ENCODE data around the gene SRGAP3.

The SRGAP3 gene

GRCh38 chr3:9161811-9162210 is 87.6 kb downstream of the SRGAP3 start:
- 83% methylated on average over 1 of the region's 1 CpG; no CpG with 5 or more reads in 1 of the 2 experiments for WGBS, 2 experiments (ENCODE audit: insufficient coverage in 2 of 2)
- H3K36me3 ChIP-seq (ENCODE audit: control insufficient read depth, insufficient read depth, low read length) = no peaks in the 10 kb centered on the region
- no peak overlapping the region for H3K27ac ChIP-seq (ENCODE audit: low read depth, low read length, severe bottlenecking)
- H3K4me1 ChIP-seq (ENCODE audit: control insufficient read depth, insufficient read depth, low read length, poor library complexity, severe bottlenecking) = no peaks in the 10 kb centered on the region
- H3K9me3 ChIP-seq (ENCODE audit: control insufficient read depth, low read length) = no peaks in the 10 kb centered on the region
- no peak overlapping the region for H3K4me3 ChIP-seq (ENCODE audit: extremely low read depth, insufficient read depth, low read length, poor library complexity, severe bottlenecking)

DNA sequence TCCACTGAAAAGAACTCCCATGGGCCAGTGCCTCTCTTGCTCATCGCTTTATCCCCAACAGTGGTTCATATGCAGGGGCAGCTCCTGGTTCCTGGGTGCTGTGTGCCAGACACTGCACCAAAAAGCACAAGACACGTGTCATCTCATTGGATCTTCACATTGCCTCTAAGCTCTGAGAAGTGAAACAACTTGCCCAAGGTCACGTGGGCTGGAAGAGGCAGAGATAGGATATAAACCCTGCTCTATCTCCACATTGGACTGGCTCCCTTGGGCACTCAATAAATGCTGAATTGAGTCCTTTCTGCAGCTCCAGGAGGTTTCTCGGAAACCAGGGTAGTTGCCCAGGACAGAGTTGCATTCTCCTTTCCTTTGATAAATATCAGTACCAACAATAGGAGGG is 88.1 kb downstream of the SRGAP3 start:
- Histone ChIP-seq H3K4me3 (ENCODE audit: extremely low read depth, insufficient read depth, low read length, poor library complexity, severe bottlenecking) (no peak overlapping the region), H3K27ac (ENCODE audit: low read depth, low read length, severe bottlenecking) (no peak overlapping the region), H3K4me1 (ENCODE audit: control insufficient read depth, insufficient read depth, low read length, poor library complexity, severe bottlenecking) (no peaks in the 10 kb centered on the region), H3K9me3 (ENCODE audit: control insufficient read depth, low read length) (no peaks in the 10 kb centered on the region), H3K36me3 (ENCODE audit: control insufficient read depth, insufficient read depth, low read length) (no peaks in the 10 kb centered on the region)
- 89 to 100% methylated on average over 3 of the region's 4 CpGs for WGBS, 2 experiments (ENCODE audit: insufficient coverage in 2 of 2)

DNA sequence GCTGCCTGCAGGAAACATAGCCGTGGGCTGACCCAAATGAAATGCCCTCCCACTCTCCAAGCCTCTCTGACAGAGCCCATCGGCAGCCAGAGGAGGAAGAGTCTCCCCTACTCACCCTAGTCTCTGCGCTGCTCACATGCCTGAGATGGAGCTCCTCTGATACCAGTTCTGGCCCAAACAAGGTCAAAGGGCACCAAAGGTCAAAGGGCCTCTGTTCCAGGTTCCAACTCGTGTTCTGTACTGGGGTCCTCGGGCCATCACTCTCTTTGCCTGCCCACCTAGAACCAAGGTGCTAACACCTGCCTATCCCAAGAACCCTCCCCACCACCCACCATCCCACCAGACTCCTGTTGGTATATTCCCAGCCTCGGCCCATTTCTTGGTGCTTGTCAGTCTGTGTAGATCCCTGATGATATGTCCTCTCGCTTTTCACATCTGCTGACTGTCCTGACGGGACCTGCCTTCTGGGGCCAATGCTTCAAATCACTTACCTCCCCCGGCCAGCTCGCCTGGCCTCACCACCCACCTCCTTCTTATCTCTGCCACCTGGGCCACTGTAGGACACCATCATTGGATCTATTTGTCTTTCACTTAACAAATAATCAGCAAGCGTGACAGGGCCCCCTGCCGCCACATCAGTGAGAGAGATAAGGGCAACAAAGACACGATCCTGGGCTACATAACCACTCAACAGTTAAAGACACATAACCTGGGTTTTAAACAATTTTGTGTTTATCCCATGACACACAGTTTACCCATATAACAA is 90.4 kb downstream of the SRGAP3 start:
- Histone ChIP-seq H3K36me3 (ENCODE audit: control insufficient read depth, insufficient read depth, low read length) (no peaks in the 10 kb centered on the region), H3K4me1 (ENCODE audit: control insufficient read depth, insufficient read depth, low read length, poor library complexity, severe bottlenecking) (no peaks in the 10 kb centered on the region), H3K4me3 (ENCODE audit: extremely low read depth, insufficient read depth, low read length, poor library complexity, severe bottlenecking) (no peak overlapping the region), H3K9me3 (ENCODE audit: control insufficient read depth, low read length) (no peaks in the 10 kb centered on the region), H3K27ac (ENCODE audit: low read depth, low read length, severe bottlenecking) (no peak overlapping the region)
- WGBS, 2 experiments (ENCODE audit: insufficient coverage in 2 of 2) = 62 to 84% methylated on average over 12 of the region's 13 CpGs

GRCh38 chr3:9157651-9158362 is 91.6 kb downstream of the SRGAP3 start:
- Histone ChIP-seq H3K27ac (ENCODE audit: low read depth, low read length, severe bottlenecking) (no peak overlapping the region), H3K4me3 (ENCODE audit: extremely low read depth, insufficient read depth, low read length, poor library complexity, severe bottlenecking) (no peak overlapping the region), H3K9me3 (ENCODE audit: control insufficient read depth, low read length) (no peaks in the 10 kb centered on the region), H3K36me3 (ENCODE audit: control insufficient read depth, insufficient read depth, low read length) (no peaks in the 10 kb centered on the region), H3K4me1 (ENCODE audit: control insufficient read depth, insufficient read depth, low read length, poor library complexity, severe bottlenecking) (no peaks in the 10 kb centered on the region)
- 74 to 86% methylated on average over 4 to 5 of the region's 5 CpGs for WGBS, 2 experiments (ENCODE audit: insufficient coverage in 2 of 2)

GRCh38 chr3:9156604-9157003 is 92.8 kb downstream of the SRGAP3 start:
- Histone ChIP-seq H3K27ac (ENCODE audit: low read depth, low read length, severe bottlenecking) (no peak overlapping the region), H3K36me3 (ENCODE audit: control insufficient read depth, insufficient read depth, low read length) (no peaks in the 10 kb centered on the region), H3K4me3 (ENCODE audit: extremely low read depth, insufficient read depth, low read length, poor library complexity, severe bottlenecking) (no peak overlapping the region), H3K4me1 (ENCODE audit: control insufficient read depth, insufficient read depth, low read length, poor library complexity, severe bottlenecking) (no peaks in the 10 kb centered on the region), H3K9me3 (ENCODE audit: control insufficient read depth, low read length) (no peaks in the 10 kb centered on the region)
- 80 to 100% methylated on average over 1 of the region's 1 CpG for WGBS, 2 experiments (ENCODE audit: insufficient coverage in 2 of 2)

DNA sequence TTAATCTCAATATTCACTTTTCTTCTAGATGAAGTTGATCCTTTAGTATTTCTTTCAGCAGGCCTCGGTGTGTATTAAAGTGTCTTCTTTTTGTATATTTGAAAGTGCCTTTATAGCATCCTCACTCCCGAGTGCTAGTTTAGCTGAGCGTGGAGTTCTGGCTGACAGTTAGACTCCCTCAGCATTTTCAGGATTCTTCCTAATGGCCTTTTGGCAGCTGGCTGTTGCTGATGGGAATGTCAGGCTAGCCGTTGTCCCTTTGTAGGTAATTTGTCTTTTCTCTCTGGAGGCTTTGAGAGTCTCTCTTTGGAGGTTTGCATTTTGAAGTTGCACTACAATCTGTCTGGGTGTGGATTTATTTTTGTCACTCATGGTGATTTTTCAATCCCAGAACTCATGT is 94.4 kb downstream of the SRGAP3 start:
- Histone ChIP-seq H3K9me3 (ENCODE audit: control insufficient read depth, low read length) (peaks cover 6% of the 10 kb centered on the region), H3K36me3 (ENCODE audit: control insufficient read depth, insufficient read depth, low read length) (no peaks in the 10 kb centered on the region), H3K4me1 (ENCODE audit: control insufficient read depth, insufficient read depth, low read length, poor library complexity, severe bottlenecking) (no peaks in the 10 kb centered on the region), H3K4me3 (ENCODE audit: extremely low read depth, insufficient read depth, low read length, poor library complexity, severe bottlenecking) (no peak overlapping the region), H3K27ac (ENCODE audit: low read depth, low read length, severe bottlenecking) (no peak overlapping the region)
- 100% methylated on average over 1 of the region's 4 CpGs; no CpG with 5 or more reads in 1 of the 2 experiments for WGBS, 2 experiments (ENCODE audit: insufficient coverage in 2 of 2)

DNA sequence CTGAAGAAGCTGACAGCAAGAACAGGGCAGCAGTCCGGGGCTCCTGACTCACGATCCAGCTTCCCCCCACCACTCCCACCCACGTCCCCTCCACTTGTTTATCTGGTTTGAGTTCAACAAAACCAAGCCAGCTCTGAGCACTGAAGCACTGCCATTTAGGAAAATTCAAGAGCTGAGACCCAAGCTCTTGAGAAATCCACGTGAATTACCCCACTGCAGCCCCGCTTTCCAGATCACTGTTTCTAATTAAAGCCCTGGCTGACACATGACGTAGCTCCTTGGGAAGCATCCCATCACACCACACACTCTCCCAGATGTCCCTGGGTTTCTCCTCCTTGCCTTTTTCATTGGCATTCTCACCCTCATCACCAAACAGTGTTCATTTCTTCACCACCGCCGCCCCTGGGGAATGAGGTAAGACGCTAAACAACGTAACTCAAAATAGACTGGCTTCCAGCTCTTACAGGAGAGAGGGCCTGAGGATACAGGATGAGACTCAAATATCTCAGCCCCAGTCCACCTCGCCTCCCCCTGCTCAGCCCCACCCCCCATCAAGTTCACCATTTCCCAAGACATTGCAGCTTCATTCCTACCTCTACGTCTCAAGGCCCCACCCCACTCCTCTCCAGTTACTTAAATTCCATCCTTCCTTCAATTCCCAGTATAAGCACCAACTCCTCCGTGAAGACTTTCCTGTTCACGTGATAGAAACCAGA is 95.4 kb downstream of the SRGAP3 start:
- Histone ChIP-seq H3K9me3 (ENCODE audit: control insufficient read depth, low read length) (peaks cover 6% of the 10 kb centered on the region), H3K4me3 (ENCODE audit: extremely low read depth, insufficient read depth, low read length, poor library complexity, severe bottlenecking) (no peak overlapping the region), H3K27ac (ENCODE audit: low read depth, low read length, severe bottlenecking) (no peak overlapping the region), H3K4me1 (ENCODE audit: control insufficient read depth, insufficient read depth, low read length, poor library complexity, severe bottlenecking) (no peaks in the 10 kb centered on the region), H3K36me3 (ENCODE audit: control insufficient read depth, insufficient read depth, low read length) (no peaks in the 10 kb centered on the region)
- 84 to 89% methylated on average over 8 to 13 of the region's 14 CpGs for WGBS, 2 experiments (ENCODE audit: insufficient coverage in 2 of 2)

- Histone ChIP-seq H3K4me1 (ENCODE audit: control insufficient read depth, insufficient read depth, low read length, poor library complexity, severe bottlenecking) (no peaks in the 10 kb centered on the region), H3K4me3 (ENCODE audit: extremely low read depth, insufficient read depth, low read length, poor library complexity, severe bottlenecking) (no peak overlapping the region), H3K9me3 (ENCODE audit: control insufficient read depth, low read length) (peaks cover 6% of the 10 kb centered on the region), H3K27ac (ENCODE audit: low read depth, low read length, severe bottlenecking) (no peak overlapping the region), H3K36me3 (ENCODE audit: control insufficient read depth, insufficient read depth, low read length) (no peaks in the 10 kb centered on the region)
- WGBS, 2 experiments (ENCODE audit: insufficient coverage in 2 of 2) = 90 to 96% methylated on average over 8 of the region's 8 CpGs
Measured at GRCh38 chr3:9151240-9151639, 98.2 kb downstream of the SRGAP3 start.

- no peaks in the 10 kb centered on the region for H3K36me3 ChIP-seq (ENCODE audit: control insufficient read depth, insufficient read depth, low read length)
- peaks cover 8% of the 10 kb centered on the region for H3K9me3 ChIP-seq (ENCODE audit: control insufficient read depth, low read length)
- 93 to 100% methylated on average over 2 to 3 of the region's 5 CpGs for WGBS, 2 experiments (ENCODE audit: insufficient coverage in 2 of 2)
- no peaks in the 10 kb centered on the region for H3K4me1 ChIP-seq (ENCODE audit: control insufficient read depth, insufficient read depth, low read length, poor library complexity, severe bottlenecking)
- no peak overlapping the region for H3K4me3 ChIP-seq (ENCODE audit: extremely low read depth, insufficient read depth, low read length, poor library complexity, severe bottlenecking)
- H3K27ac ChIP-seq (ENCODE audit: low read depth, low read length, severe bottlenecking) = no peak overlapping the region
Measured at GRCh38 chr3:9149566-9149965, 99.9 kb downstream of the SRGAP3 start.

DNA sequence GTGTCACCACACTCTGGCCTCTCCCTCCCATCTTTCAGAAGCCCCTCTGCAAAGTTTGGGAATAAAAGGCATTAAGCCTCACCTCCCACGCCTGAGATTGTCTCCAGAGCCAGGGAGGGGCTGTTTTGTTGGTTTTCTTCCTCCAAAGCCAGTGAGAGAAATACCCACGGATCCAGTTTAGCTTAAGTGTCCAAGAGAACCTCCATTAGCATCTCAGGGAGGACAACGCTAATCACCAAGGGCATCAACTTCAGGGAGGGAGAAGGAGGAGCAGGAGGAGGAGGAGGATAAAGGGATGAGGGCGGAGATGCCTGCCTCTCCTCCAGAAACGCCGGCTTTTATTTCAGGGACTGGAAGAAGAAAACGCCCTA is 101.6 kb downstream of the SRGAP3 start:
- 76 to 79% methylated on average over 6 to 7 of the region's 7 CpGs for WGBS, 2 experiments (ENCODE audit: insufficient coverage in 2 of 2)
- H3K27ac ChIP-seq (ENCODE audit: low read depth, low read length, severe bottlenecking) = no peak overlapping the region
- H3K9me3 ChIP-seq (ENCODE audit: control insufficient read depth, low read length) = peaks cover 10% of the 10 kb centered on the region
- no peaks in the 10 kb centered on the region for H3K4me1 ChIP-seq (ENCODE audit: control insufficient read depth, insufficient read depth, low read length, poor library complexity, severe bottlenecking)
- H3K36me3 ChIP-seq (ENCODE audit: control insufficient read depth, insufficient read depth, low read length) = no peaks in the 10 kb centered on the region
- no peak overlapping the region for H3K4me3 ChIP-seq (ENCODE audit: extremely low read depth, insufficient read depth, low read length, poor library complexity, severe bottlenecking)

Data from mesodermal cell (in vitro differentiated cells).